Subcutaneous abdominal adipose tissue (tissue), 5 donors: Measurements from ENCODE around the gene CAMK2B.

Source experiments
- H3K27ac ChIP-seq: one replicate; pipeline ENCODE4 v1.7.0; 2013; ENCODE audit warnings: low read depth, mild to moderate bottlenecking, inconsistent platforms, low read length, moderate library complexity
- H3K27me3 ChIP-seq, 5 donors: one replicate each; pipeline ENCODE4 v1.7.0; 2013; ENCODE audit warnings: low read length in 5 of 5, inconsistent platforms in 1 of 5; ENCODE audit not compliant: control insufficient read depth in 5 of 5, insufficient read depth in 4 of 5
- H3K36me3 ChIP-seq, 5 donors: one replicate each; pipeline ENCODE4 v1.7.0; 2013; ENCODE audit warnings: low read length in 5 of 5; ENCODE audit not compliant: control insufficient read depth in 5 of 5, insufficient read depth in 5 of 5
- H3K4me1 ChIP-seq, 5 donors: one replicate each; pipeline ENCODE4 v1.7.0; 2013; ENCODE audit warnings: low read length in 5 of 5, mild to moderate bottlenecking in 3 of 5, moderate library complexity in 1 of 5; ENCODE audit not compliant: control insufficient read depth in 5 of 5, insufficient read depth in 5 of 5
- H3K4me3 ChIP-seq, 5 donors: one replicate each; pipeline ENCODE4 v1.7.0; 2013; ENCODE audit warnings: low read length in 5 of 5, low read depth in 1 of 5
- H3K9ac ChIP-seq, 5 donors: one replicate each; pipeline ENCODE4 v1.7.0; 2013; ENCODE audit warnings: low read length in 5 of 5, mild to moderate bottlenecking in 4 of 5, moderate library complexity in 3 of 5
- H3K9me3 ChIP-seq, 5 donors: one replicate each; pipeline ENCODE4 v1.7.0; 2013; ENCODE audit warnings: low read length in 5 of 5; ENCODE audit not compliant: control insufficient read depth in 5 of 5
- donor health status: healthy.
- donor health status: healthy.
- donor health status: healthy.
- donor health status: healthy.
- donor health status: healthy.

The CAMK2B gene

DNA sequence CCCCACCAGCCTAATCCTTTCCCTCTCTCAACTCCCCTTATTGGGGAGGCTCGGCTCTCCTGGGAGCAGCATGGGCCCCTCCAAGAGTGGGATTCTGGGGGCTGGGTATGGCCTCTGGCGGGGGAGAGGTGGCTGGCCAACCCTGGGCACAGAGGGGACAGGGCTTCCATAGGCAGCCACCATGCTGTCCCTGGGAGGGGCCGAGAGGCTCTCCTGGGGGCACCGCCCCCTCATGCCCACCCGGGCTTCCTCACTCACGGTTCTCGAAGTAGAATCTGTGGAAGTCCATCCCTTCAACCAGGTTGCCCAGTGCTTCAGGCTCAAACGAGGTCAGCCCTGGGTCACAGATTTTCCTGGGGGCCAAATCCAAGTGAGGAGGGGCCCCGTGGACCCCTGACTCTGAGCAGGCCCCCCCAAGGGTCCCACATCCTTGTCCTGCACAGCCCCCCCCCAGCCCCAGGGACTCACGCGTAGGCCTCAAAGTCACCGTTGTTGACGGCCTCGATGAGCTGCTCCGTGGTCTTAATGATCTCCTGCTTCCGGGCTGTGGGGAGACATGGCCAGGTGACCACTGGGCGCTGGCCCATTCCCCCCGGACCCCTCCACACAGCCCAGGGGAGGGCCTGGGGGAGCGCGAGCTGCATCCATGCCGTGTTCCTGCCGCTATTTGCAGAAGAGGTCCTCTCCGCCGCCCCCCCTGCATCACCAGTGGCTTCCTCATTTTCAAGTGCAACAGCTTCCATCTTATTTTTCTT, 104.9 kb downstream of the CAMK2B start:
- Histone ChIP-seq H3K9me3 (peaks cover 0 to 15% (median 4%) of the 10 kb centered on the region in 5 donors), H3K27ac (no peak overlapping the region), H3K9ac (no peak overlapping the region), H3K4me1 (no peaks in the 10 kb centered on the region), H3K27me3 (peaks cover 5 to 31% (median 16%) of the 10 kb centered on the region in 5 donors), H3K4me3 (no peak overlapping the region), H3K36me3 (no peaks in the 10 kb centered on the region)

DNA sequence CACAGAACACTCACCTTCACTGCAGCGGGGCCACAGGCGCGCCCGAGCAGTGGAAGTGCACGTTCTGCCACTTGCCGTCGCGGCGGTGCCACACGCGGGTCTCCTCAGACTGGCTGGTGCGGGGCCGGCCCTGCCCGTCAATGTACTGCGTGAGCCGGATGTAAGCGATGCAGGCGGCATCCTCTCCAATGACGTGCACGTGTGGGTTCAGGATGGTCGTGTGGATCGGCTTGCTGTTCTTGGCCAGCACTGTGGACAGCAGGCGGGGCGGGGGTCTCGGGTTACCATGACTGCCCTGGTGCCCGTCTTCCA, 105.4 kb downstream of the CAMK2B start:
- Histone ChIP-seq H3K27ac (no peak overlapping the region), H3K9me3 (peaks cover 0 to 15% (median 4%) of the 10 kb centered on the region in 5 donors), H3K27me3 (peaks cover 3 to 26% (median 14%) of the 10 kb centered on the region in 5 donors)

GRCh38 chr7:44219371-44220045, 105.9 kb downstream of the CAMK2B start:
- Histone ChIP-seq H3K4me3 (no peak overlapping the region), H3K9ac (no peak overlapping the region), H3K9me3 (peaks cover 0 to 15% (median 4%) of the 10 kb centered on the region in 5 donors), H3K27ac (no peak overlapping the region), H3K36me3 (peaks cover 0 to 2% (median 0%) of the 10 kb centered on the region in 5 donors), H3K27me3 (peaks cover 3 to 22% (median 14%) of the 10 kb centered on the region in 5 donors), H3K4me1 (no peaks in the 10 kb centered on the region)

More for the DNA sequence above, 105.4 kb downstream of the CAMK2B start:
- Histone ChIP-seq H3K4me1 (no peaks in the 10 kb centered on the region), H3K9ac (no peak overlapping the region), H3K36me3 (no peaks in the 10 kb centered on the region), H3K4me3 (no peak overlapping the region)

DNA sequence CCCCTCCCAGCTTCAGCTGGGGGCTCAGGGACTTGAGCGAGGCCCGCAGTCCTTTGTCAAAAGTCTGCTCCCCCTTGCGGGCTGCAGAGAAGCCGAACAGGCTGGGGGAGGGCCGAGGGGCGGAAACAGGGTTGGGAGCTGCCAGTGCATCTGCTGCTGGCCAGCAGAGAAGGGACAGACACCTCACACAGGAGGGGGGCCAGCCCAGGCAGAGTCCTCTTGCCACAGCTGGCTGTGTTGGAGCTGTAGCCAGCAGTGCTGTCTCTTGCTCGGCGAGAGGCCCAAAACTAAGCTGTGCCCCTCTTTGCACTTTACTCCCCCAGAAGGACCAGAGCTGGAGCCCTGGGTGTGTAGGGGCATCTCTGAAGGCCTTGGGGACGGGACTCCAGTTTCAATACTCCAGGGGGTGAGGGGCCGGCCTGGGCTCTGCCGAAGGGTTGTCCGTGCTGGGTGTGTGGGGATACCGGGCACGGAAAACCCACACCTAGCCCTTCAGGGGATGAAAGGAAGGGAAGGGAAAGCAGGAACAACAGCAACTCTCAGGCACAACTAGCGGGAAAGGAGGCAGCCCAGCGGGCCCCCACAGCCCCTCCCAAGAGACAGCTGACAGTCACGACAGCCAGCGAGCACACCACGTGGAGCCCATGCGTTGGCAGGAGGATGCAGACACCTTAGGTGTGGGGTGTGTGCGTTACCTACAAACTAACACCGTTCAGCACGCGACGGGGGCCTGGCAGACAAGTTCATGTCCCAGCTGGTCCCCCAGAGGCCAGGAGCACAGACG, 106.8 kb downstream of the CAMK2B start:
- H3K27ac ChIP-seq, result no peak overlapping the region
- H3K9ac ChIP-seq, result no peak overlapping the region
- H3K36me3 ChIP-seq, result peaks cover 0 to 7% (median 3%) of the 10 kb centered on the region in 5 donors
- H3K4me3 ChIP-seq, result no peak overlapping the region
- no peaks in the 10 kb centered on the region for H3K4me1 ChIP-seq
- peaks cover 0 to 15% (median 4%) of the 10 kb centered on the region in 5 donors for H3K9me3 ChIP-seq
- H3K27me3 ChIP-seq, result peaks cover 3 to 21% (median 14%) of the 10 kb centered on the region in 5 donors

- Histone ChIP-seq H3K4me1 (no peaks in the 10 kb centered on the region), H3K9ac (no peak overlapping the region), H3K36me3 (peaks cover 0 to 13% (median 10%) of the 10 kb centered on the region in 5 donors), H3K4me3 (no peak overlapping the region), H3K27me3 (peaks cover 3 to 18% (median 12%) of the 10 kb centered on the region in 5 donors), H3K27ac (no peak overlapping the region), H3K9me3 (peaks cover 0 to 15% (median 4%) of the 10 kb centered on the region in 5 donors)
Measured at GRCh38 chr7:44217852-44218402, 107.5 kb downstream of the CAMK2B start.

- H3K36me3 ChIP-seq, result peaks cover 0 to 20% (median 16%) of the 10 kb centered on the region in 5 donors
Measured at GRCh38 chr7:44217223-44217714, 108.1 kb downstream of the CAMK2B start.

GRCh38 chr7:44216521-44217222, 108.7 kb downstream of the CAMK2B start:
- Histone ChIP-seq H3K4me1 (no peaks in the 10 kb centered on the region), H3K27ac (no peak overlapping the region), H3K27me3 (peaks cover 3 to 16% (median 8%) of the 10 kb centered on the region in 5 donors), H3K4me3 (no peak overlapping the region), H3K9ac (no peak overlapping the region), H3K36me3 (peaks cover 0 to 26% (median 22%) of the 10 kb centered on the region in 5 donors), H3K9me3 (peaks cover 0 to 15% (median 4%) of the 10 kb centered on the region in 5 donors)

More at GRCh38 chr7:44217223-44217714, 108.1 kb downstream of the CAMK2B start:
- Histone ChIP-seq H3K27me3 (peaks cover 3 to 16% (median 11%) of the 10 kb centered on the region in 5 donors), H3K4me3 (no peak overlapping the region), H3K4me1 (no peaks in the 10 kb centered on the region), H3K9ac (no peak overlapping the region), H3K9me3 (peaks cover 0 to 15% (median 4%) of the 10 kb centered on the region in 5 donors), H3K27ac (no peak overlapping the region)

DNA sequence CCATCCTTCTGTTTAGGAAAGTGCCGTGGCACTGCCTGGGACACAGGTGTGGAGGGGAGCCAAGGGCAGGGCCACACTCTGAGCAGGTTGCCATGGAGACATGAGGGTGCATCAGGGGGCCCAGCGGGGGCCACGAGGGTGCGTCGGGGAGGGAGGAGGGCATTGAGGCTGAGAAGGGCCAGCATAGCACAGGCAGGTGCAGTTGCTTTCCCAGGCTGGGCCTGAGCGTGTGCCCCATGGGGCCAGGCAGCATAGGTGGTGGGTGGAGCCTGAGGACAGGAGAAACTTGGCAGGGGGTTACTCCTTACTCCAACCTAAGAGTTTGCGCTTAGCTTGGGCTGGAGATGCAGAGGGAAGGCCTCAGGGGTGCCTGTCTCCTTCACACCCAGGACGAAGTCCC, 109.4 kb downstream of the CAMK2B start:
- Histone ChIP-seq H3K9me3 (peaks cover 0 to 15% (median 4%) of the 10 kb centered on the region in 5 donors), H3K27me3 (peaks cover 3 to 13% (median 7%) of the 10 kb centered on the region in 5 donors), H3K4me1 (no peaks in the 10 kb centered on the region), H3K27ac (no peak overlapping the region), H3K9ac (no peak overlapping the region), H3K36me3 (peaks cover 0 to 32% (median 29%) of the 10 kb centered on the region in 5 donors), H3K4me3 (no peak overlapping the region)

- no peak overlapping the region for H3K9ac ChIP-seq
- H3K36me3 ChIP-seq, result peaks cover 0 to 37% (median 34%) of the 10 kb centered on the region in 5 donors
- peaks cover 0 to 15% (median 4%) of the 10 kb centered on the region in 5 donors for H3K9me3 ChIP-seq
- H3K27me3 ChIP-seq, result peaks cover 3 to 13% (median 7%) of the 10 kb centered on the region in 5 donors
- no peak overlapping the region for H3K27ac ChIP-seq
- H3K4me3 ChIP-seq, result no peak overlapping the region
- H3K4me1 ChIP-seq, result no peaks in the 10 kb centered on the region
Measured at GRCh38 chr7:44215531-44215930, 109.9 kb downstream of the CAMK2B start.
